SU-DHL-6 (cell line): ENCODE data around the gene PHYHIPL.

Experiments
- CTCF ChIP-seq: fragments of 200-600 bp; sonication (generic); IDR thresholded peaks from one replicate; pipeline ENCODE4 v1.5.1; 2017; ENCODE audit warnings: antibody characterized with exemption, mild to moderate bottlenecking, low read length, moderate library complexity; ENCODE audit not compliant: insufficient read depth, poor library complexity, severe bottlenecking
- EZH2phosphoT487 ChIP-seq: fragments of 200-600 bp; sonication (generic), shearing (Covaris generic); conservative IDR thresholded peaks from 2 replicates; pipeline ENCODE4 v1.6.1; 2018; ENCODE audit warnings: mild to moderate bottlenecking, antibody characterized with exemption, low read length, moderate library complexity, mixed read lengths

- no peak for TF ChIP-seq CTCF
- TF ChIP-seq EZH2phosphoT487, result no peak
These were observed 50.8 kb downstream of the PHYHIPL start for GRCh38 chr10:59227136-59227673.
